Ovary (tissue), 9 donors: ENCODE measurements around the gene SHLD1. TPM values are rescaled to one million over a fixed set of nuclear protein-coding genes. Genes with fewer than 3 reads are reported as not detected.
"Not testable (repeated sequence)": the region's sequence is repeated elsewhere in the genome, so short reads cannot be mapped to it uniquely, and the experiment has no call there.

Source experiments
- DNase-seq, 5 donors: peaks; one replicate each; pipeline ENCODE4 v3.0.0-alpha.2; 2019 to 2020
- H3K27ac ChIP-seq, 2 donors: fragments of 200-600 bp; one replicate each; pipeline versions ENCODE4 v1.5.1 to v1.8.0; 2019 to 2022
- H3K27me3 ChIP-seq: fragments of 200-600 bp; one replicate; pipeline ENCODE4 v1.8.0; 2022
- H3K36me3 ChIP-seq: fragments of 200-600 bp; sonication (generic); one replicate; pipeline ENCODE4 v1.5.1; 2019
- H3K4me1 ChIP-seq: one replicate; pipeline ENCODE4 v1.8.1; 2013; ENCODE audit warnings: mild to moderate bottlenecking, moderate library complexity; ENCODE audit not compliant: insufficient read depth
- H3K4me3 ChIP-seq: fragments of 200-600 bp; sonication (generic); one replicate; pipeline ENCODE4 v1.5.1; 2017
- H3K9me3 ChIP-seq, 2 donors: fragments of 200-600 bp in 1 of 2; sonication (generic) in 1 of 2; one replicate each; pipeline versions ENCODE4 v1.5.1 to v1.8.1; 2013 to 2019; ENCODE audit warnings: mild to moderate bottlenecking in 1 of 2, moderate library complexity in 1 of 2
- EP300 ChIP-seq: sonication (generic); formaldehyde crosslinking; IDR thresholded peaks from one replicate; pipeline ENCODE4 v1.6.1; 2017; ENCODE audit warnings: antibody characterized with exemption
- POLR2A ChIP-seq: fragments of 450-650 bp; IDR thresholded peaks from one replicate; pipeline ENCODE4 v1.6.1; 2017; ENCODE audit warnings: antibody characterized with exemption, mild to moderate bottlenecking, moderate library complexity
- WGBS, 3 donors: extraction: QIAGEN DNeasy Blood & Tissue Kit in 1 of 3; methylation state at CpG; one replicate each; pipeline versions ENCODE4 v1.1.5 to v1.1.7; 2013 to 2017; 5-methylcytosine and 5-hydroxymethylcytosine counted together
- intact Hi-C, 4 donors: fragments of 100-400 bp; cut with DNase I; formaldehyde crosslinking; loops; one replicate each; pipeline versions ENCODE4 v1.11.0 to v1.15.1; 2022 to 2023
- polyA plus RNA-seq, 2 donors: library from polyadenylated mRNA; stranded (reverse); fragments of 200-250 nt in 1 of 2; fragments of 350-450 nt in 1 of 2; fragmentation: Illumina TruSeq in 1 of 2; extraction: RNeasy Lipid Tissue Mini Kit (QIAGEN cat#74804) in 1 of 2; gene quantifications; one replicate each; pipeline ENCODE4 v1.2.3, GENCODE V29; 2013 to 2014
- total RNA-seq, 7 donors: library from RNA; depleted of rRNA in 2 of 7; stranded (reverse); fragments of >200 nt in 2 of 7; fragmentation: NEBNext Ultra II Directional in 3 of 7; extraction: Animal tissue kit (Norgen Biotek cat#: 25700) in 3 of 7; gene quantifications; one replicate each; pipeline versions ENCODE4 v1.1.0 to v1.2.4, GENCODE V29; 2016 to 2023
- TF ChIP-seq, protein P1 (sequence below), 3 donors: fragments of 450-650 bp in 2 of 3; fragments of 200-600 bp in 1 of 3; IDR thresholded peaks; one replicate each; pipeline versions ENCODE4 v1.5.1 to v1.8.0; 2016 to 2022; ENCODE audit warnings: antibody characterized with exemption in 3 of 3, mild to moderate bottlenecking in 1 of 3
- donor health status: DM: no; HTN: no; CAD: no; lungs with moderate emphysema.
- donor health status: DM: no; HTN: no; CAD: no.
- donor health status: Bipolar disorder and iron deficiency.
- donor health status: DM: yes; HTN: yes; CAD: no.
- donor health status: DM: no; HTN: no; CAD: no.
- donor health status: DM: yes; HTN: yes; CAD: no.

The SHLD1 gene
- total and polyA plus RNA-seq, 9 donors, result 3.8 to 12.4 (median 7.2) TPM

DNA sequence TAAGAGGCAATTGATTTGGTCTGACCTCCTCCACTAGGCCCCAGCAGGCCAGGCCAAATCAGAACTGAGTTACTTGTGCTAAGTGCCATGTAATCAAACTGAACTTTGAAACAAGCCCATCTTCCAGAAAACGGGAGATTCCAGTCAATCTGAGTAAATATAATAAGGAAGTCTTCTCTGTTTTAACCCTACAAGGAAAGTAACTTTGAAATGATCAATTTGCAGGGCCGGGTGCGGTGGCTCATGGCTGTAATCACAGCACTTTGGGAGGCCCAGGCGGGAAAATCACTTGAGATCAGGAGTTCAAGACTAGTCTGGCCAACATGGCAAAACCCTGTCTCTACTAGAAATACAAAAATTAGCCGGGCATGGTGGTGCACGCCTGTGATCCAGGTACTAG is 2.0 kb upstream of the SHLD1 start:
- WGBS, 3 donors, result 74 to 93% (median 87%) methylated on average over 6 of the region's 6 CpGs

DNA sequence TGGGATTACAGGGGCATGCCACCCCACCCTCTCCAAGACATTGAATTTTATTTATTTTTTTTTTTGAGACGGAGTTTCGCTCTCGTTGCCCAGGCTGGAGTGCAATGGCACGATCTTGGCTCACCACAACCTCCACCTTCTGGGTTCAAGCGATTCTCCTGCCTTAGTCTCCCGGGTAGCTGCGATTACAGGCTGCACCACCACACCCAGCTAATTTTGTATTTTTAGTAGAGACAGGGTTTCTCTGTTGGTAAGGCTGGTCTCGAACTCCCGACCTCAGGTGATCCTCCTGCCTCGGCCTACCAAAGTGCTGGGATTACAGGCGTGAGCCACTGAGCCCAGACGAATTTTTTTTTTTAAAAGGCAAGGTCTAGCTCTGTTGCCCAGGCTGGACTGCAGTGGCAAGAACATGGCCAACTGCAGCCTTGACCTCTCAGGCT is 669 bp upstream of the SHLD1 start:
- H3K36me3 ChIP-seq, H3K9me3 ChIP-seq, H3K27me3 ChIP-seq, H3K4me1 ChIP-seq, H3K27ac ChIP-seq, H3K4me3 ChIP-seq, intact Hi-C loops, DNase-seq: not testable (repeated sequence)
- 95 to 97% (median 97%) methylated on average over 12 of the region's 12 CpGs for WGBS, 3 donors

More for the DNA sequence above, 2.0 kb upstream of the SHLD1 start:
- no peak overlapping the region for H3K27ac ChIP-seq
- H3K36me3 ChIP-seq, result no peaks in the 10 kb centered on the region
- peaks cover 3% of the 10 kb centered on the region for H3K4me1 ChIP-seq
- H3K4me3 ChIP-seq, result no peak overlapping the region
- DNase-seq, result no peak
- intact Hi-C loops, result no loop called here
- TF ChIP-seq EP300, result no peak
- TF ChIP-seq, protein P1, sequence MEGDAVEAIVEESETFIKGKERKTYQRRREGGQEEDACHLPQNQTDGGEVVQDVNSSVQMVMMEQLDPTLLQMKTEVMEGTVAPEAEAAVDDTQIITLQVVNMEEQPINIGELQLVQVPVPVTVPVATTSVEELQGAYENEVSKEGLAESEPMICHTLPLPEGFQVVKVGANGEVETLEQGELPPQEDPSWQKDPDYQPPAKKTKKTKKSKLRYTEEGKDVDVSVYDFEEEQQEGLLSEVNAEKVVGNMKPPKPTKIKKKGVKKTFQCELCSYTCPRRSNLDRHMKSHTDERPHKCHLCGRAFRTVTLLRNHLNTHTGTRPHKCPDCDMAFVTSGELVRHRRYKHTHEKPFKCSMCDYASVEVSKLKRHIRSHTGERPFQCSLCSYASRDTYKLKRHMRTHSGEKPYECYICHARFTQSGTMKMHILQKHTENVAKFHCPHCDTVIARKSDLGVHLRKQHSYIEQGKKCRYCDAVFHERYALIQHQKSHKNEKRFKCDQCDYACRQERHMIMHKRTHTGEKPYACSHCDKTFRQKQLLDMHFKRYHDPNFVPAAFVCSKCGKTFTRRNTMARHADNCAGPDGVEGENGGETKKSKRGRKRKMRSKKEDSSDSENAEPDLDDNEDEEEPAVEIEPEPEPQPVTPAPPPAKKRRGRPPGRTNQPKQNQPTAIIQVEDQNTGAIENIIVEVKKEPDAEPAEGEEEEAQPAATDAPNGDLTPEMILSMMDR (IDR thresholded peaks at IDR 0.05), result no peak
- TF ChIP-seq POLR2A, result no peak
- no peaks in the 10 kb centered on the region for H3K9me3 ChIP-seq
- H3K27me3 ChIP-seq, result no peaks in the 10 kb centered on the region

DNA sequence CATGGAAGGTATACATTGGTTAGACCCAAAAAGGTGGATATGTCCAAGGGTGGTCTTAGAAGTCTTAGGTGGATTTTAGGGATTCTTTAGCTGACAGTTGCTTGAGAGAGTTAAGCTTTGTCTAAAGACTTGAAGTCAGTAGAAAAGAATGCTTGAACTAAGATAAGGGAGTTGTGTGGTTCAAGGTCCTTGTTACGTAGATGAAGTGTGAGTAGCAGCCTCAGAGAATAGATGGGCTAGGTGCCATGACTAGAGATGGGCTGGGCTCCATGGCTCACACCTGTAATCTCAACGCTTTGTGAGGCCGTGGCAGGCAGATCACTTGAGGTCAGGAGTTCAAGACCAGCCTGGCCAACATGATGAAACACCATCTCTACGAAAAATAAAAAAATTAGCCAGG is 1.7 kb downstream of the SHLD1 start:
- DNase-seq, result no peak
- H3K27ac ChIP-seq, result no peak overlapping the region
- TF ChIP-seq EP300, result no peak
- H3K4me3 ChIP-seq, result no peak overlapping the region
- peaks cover 3% of the 10 kb centered on the region for H3K4me1 ChIP-seq
- H3K36me3 ChIP-seq, result no peaks in the 10 kb centered on the region
- intact Hi-C loops, result no loop called here
- H3K27me3 ChIP-seq, result no peaks in the 10 kb centered on the region
- no peaks in the 10 kb centered on the region for H3K9me3 ChIP-seq
- 65 to 68% (median 67%) methylated on average over 4 of the region's 4 CpGs for WGBS, 3 donors

DNA sequence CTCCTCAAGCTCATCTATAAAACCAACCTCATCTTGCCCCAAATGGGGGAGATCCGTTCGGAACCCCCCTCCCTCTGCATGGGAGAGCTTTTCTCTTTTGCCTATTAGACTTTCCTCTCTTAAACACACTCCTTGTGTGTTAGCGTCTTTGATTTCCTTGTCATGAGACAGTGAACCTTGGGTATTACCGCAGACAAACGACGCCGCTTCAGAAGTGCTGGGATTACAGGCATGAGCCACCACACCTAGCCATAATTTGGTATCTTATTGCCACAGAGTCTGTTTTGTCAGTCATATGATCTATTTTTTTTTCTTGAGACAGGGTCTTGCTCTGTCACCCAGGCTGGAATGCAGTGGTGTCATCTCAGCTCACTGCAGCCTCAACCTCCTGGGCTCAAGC is 3.6 kb downstream of the SHLD1 start:
- no peaks in the 10 kb centered on the region for H3K27me3 ChIP-seq
- no peak for DNase-seq
- H3K4me1 ChIP-seq, result peaks cover 3% of the 10 kb centered on the region
- no peak overlapping the region for H3K27ac ChIP-seq
- intact Hi-C loops, result no loop called here
- no peaks in the 10 kb centered on the region for H3K36me3 ChIP-seq
- H3K4me3 ChIP-seq, result no peak overlapping the region
- TF ChIP-seq, protein P1 (IDR thresholded peaks at IDR 0.05), result no peak
- TF ChIP-seq POLR2A (no peak), EP300 (no peak)
- 91 to 93% (median 91%) methylated on average over 7 of the region's 7 CpGs for whole genome bisulfite sequencing, 3 donors
- H3K9me3 ChIP-seq, result no peaks in the 10 kb centered on the region

DNA sequence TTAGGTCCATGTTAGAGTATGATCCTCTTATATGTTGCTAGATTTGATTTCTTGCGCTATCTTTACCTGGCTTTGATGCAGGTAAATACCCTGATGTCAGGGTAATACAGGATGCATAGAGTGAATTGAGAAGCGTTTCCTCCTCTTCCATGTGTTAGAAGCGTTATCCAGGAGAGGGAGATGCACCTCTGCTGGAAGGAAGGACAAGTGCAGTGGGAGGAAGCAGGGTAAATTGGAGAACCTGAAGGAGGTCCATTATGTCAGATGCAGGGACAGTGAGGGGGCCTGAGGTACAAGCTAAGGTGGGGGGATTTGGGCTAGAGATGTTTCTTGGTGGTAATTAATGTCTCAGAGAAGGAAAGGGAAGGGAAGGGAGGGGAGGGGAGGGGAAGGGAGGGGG is 7.7 kb downstream of the SHLD1 start:
- Histone ChIP-seq H3K27me3 (no peaks in the 10 kb centered on the region), H3K36me3 (no peaks in the 10 kb centered on the region), H3K9me3 (no peaks in the 10 kb centered on the region), H3K4me3 (no peak overlapping the region), H3K4me1 (no peaks in the 10 kb centered on the region), H3K27ac (no peak overlapping the region)
- intact Hi-C loops, result no loop called here
- 91 to 97% (median 95%) methylated on average over 3 of the region's 3 CpGs for WGBS, 3 donors
- DNase-seq, result no peak
- TF ChIP-seq, protein P1 (IDR thresholded peaks at IDR 0.05), result no peak
- TF ChIP-seq POLR2A (no peak), EP300 (no peak)
